Nephron (organoid): ENCODE results near the gene STXBP2.

Experiments used
- H3K27ac Mint-ChIP-seq, 3 experiments: 2 replicates each; pipeline ENCODE4 v1.8.0; 2020; ENCODE audit warnings: mixed read lengths in 3 of 3, mild to moderate bottlenecking in 2 of 3, moderate library complexity in 1 of 3
- H3K27me3 Mint-ChIP-seq: 2 replicates; pipeline ENCODE4 v1.8.0; 2021; ENCODE audit warnings: low read depth, mild to moderate bottlenecking, moderate library complexity, mixed read lengths
- H3K36me3 Mint-ChIP-seq: 2 replicates; pipeline ENCODE4 v1.8.0; 2020; ENCODE audit warnings: low read depth, mixed read lengths
- H3K4me1 Mint-ChIP-seq: 2 replicates; pipeline ENCODE4 v1.8.0; 2020; ENCODE audit warnings: mixed read lengths
- H3K4me3 Mint-ChIP-seq, 3 experiments: 2 replicates each; pipeline ENCODE4 v1.8.0; 2020; ENCODE audit warnings: mild to moderate bottlenecking in 3 of 3, mixed read lengths in 3 of 3, moderate library complexity in 2 of 3
- H3K9me3 Mint-ChIP-seq: 2 replicates; pipeline ENCODE4 v1.8.0; 2020; ENCODE audit warnings: mixed read lengths
- CTCF ChIP-seq, 3 experiments: fragments of 200-600 bp; sonication (generic); IDR thresholded peaks; one replicate each; pipeline ENCODE4 v1.5.0; 2021; ENCODE audit warnings: antibody characterized with exemption in 3 of 3; ENCODE audit not compliant: unreplicated experiment in 3 of 3

Gene STXBP2

GRCh38 chr19:7623725-7624603 lies 12.9 kb upstream of the STXBP2 start:
- Mint-ChIP-seq H3K36me3 (peaks cover 21% of the 10 kb centered on the region), H3K27ac (no peak overlapping the region), H3K27me3 (no peaks in the 10 kb centered on the region), H3K4me1 (peaks cover 8% of the 10 kb centered on the region), H3K4me3 (no peak overlapping the region), H3K9me3 (no peaks in the 10 kb centered on the region)
- TF ChIP-seq CTCF (IDR thresholded peaks at IDR 0.05; ENCODE audit: unreplicated experiment in 3 of 3), result no peak

- no peak overlapping the region for H3K27ac Mint-ChIP-seq
- no peaks in the 10 kb centered on the region for H3K27me3 Mint-ChIP-seq
- no peaks in the 10 kb centered on the region for H3K9me3 Mint-ChIP-seq
- TF ChIP-seq CTCF (IDR thresholded peaks at IDR 0.05; ENCODE audit: unreplicated experiment in 3 of 3), result no peak
- H3K4me3 Mint-ChIP-seq, result no peak overlapping the region
- H3K4me1 Mint-ChIP-seq, result peaks cover 16% of the 10 kb centered on the region
- peaks cover 25% of the 10 kb centered on the region for H3K36me3 Mint-ChIP-seq
These were observed 12.1 kb upstream of the STXBP2 start for GRCh38 chr19:7624810-7625209.

- TF ChIP-seq CTCF (IDR thresholded peaks at IDR 0.05; ENCODE audit: unreplicated experiment in 3 of 3), result no peak
- H3K27me3 Mint-ChIP-seq, result no peaks in the 10 kb centered on the region
- peak overlapping the region in 1 of 3 experiments; percentile 34 for H3K4me3 Mint-ChIP-seq
- H3K4me1 Mint-ChIP-seq, result peaks cover 21% of the 10 kb centered on the region
- no peak overlapping the region for H3K27ac Mint-ChIP-seq
- H3K9me3 Mint-ChIP-seq, result no peaks in the 10 kb centered on the region
- H3K36me3 Mint-ChIP-seq, result peaks cover 25% of the 10 kb centered on the region
These were observed 11.0 kb upstream of the STXBP2 start for GRCh38 chr19:7625763-7626372.

- no peaks in the 10 kb centered on the region for H3K27me3 Mint-ChIP-seq
- no peak overlapping the region for H3K27ac Mint-ChIP-seq
- H3K36me3 Mint-ChIP-seq, result peaks cover 16% of the 10 kb centered on the region
- no peak for TF ChIP-seq CTCF (IDR thresholded peaks at IDR 0.05; ENCODE audit: unreplicated experiment in 3 of 3)
- H3K9me3 Mint-ChIP-seq, result no peaks in the 10 kb centered on the region
- peaks cover 21% of the 10 kb centered on the region for H3K4me1 Mint-ChIP-seq
- H3K4me3 Mint-ChIP-seq, result peak overlapping the region; percentile 51 to 95 (median 94)
These were observed 9.7 kb upstream of the STXBP2 start for GRCh38 chr19:7627166-7627565.

- Mint-ChIP-seq H3K4me3 (peak overlapping the region; percentile 91 to 95 (median 94)), H3K9me3 (no peaks in the 10 kb centered on the region), H3K36me3 (peaks cover 8% of the 10 kb centered on the region), H3K27ac (peak overlapping the region; percentile 65 to 92 (median 88)), H3K4me1 (peaks cover 21% of the 10 kb centered on the region), H3K27me3 (no peaks in the 10 kb centered on the region)
- TF ChIP-seq CTCF (IDR thresholded peaks at IDR 0.05; ENCODE audit: unreplicated experiment in 3 of 3), result no peak
These were observed 8.2 kb upstream of the STXBP2 start for GRCh38 chr19:7628589-7629311.
